ENCODE measurements around the gene ABCD1. TPM values are rescaled to one million over a fixed set of nuclear protein-coding genes. Genes with fewer than 3 reads are reported as not detected.
"Not testable (repeated sequence)": the region's sequence is repeated elsewhere in the genome, so short reads cannot be mapped to it uniquely, and the experiment has no call there.

The ABCD1 gene
- total and polyA plus RNA-seq, 7 donors = 1.8 to 21.3 (median 12.8) TPM

DNA sequence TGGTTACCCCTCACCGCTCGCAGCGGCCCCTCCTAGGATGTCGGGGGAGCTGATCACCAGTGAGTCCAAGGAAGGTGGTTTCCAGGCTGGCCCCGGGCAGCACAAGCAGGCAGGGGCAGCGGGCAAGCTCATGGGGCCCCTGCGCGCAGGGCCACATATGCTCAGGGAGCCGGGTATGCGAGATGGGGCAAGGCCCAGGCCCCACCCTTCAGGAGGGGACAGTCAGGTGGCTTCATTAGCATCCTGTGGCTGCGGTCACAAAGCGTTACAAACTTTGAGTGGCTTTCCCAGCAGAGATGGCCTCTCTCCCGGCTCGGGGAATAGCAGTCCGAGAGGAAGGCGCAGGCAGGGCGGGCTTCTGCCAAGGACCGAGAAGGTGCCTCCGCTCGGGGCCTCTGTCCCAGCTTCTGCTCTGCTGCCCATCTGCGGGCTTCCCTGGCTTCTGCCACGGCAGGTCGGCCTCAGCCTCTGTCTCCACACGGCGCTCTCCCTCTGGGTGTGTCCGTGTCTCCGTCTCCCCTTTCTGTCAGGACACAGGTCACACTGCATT, 13.5 kb downstream of the ABCD1 start:
- H3K27ac ChIP-seq = no peak overlapping the region
- WGBS, 2 donors = 95 to 96% methylated on average over 27 of the region's 27 CpGs
- no peak for DNase-seq
- no peak overlapping the region for H3K4me3 ChIP-seq
- peaks cover 0 to 6% (median 5%) of the 10 kb centered on the region in 4 donors for H3K4me1 ChIP-seq
- no peaks in the 10 kb centered on the region for H3K27me3 ChIP-seq
- no peaks in the 10 kb centered on the region for H3K9me3 ChIP-seq
- TF ChIP-seq EP300 (IDR thresholded peaks at IDR 0.05) (no peak), POLR2A (IDR thresholded peaks at IDR 0.05) (no peak), POLR2AphosphoS5 (IDR thresholded peaks at IDR 0.05) (no peak)
- TF ChIP-seq, protein P1, sequence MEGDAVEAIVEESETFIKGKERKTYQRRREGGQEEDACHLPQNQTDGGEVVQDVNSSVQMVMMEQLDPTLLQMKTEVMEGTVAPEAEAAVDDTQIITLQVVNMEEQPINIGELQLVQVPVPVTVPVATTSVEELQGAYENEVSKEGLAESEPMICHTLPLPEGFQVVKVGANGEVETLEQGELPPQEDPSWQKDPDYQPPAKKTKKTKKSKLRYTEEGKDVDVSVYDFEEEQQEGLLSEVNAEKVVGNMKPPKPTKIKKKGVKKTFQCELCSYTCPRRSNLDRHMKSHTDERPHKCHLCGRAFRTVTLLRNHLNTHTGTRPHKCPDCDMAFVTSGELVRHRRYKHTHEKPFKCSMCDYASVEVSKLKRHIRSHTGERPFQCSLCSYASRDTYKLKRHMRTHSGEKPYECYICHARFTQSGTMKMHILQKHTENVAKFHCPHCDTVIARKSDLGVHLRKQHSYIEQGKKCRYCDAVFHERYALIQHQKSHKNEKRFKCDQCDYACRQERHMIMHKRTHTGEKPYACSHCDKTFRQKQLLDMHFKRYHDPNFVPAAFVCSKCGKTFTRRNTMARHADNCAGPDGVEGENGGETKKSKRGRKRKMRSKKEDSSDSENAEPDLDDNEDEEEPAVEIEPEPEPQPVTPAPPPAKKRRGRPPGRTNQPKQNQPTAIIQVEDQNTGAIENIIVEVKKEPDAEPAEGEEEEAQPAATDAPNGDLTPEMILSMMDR (IDR thresholded peaks at IDR 0.05) = no peak
- intact Hi-C loops (cut with DNase I) = no loop called here
- peaks cover 0 to 23% (median 6%) of the 10 kb centered on the region in 4 donors for H3K36me3 ChIP-seq

DNA sequence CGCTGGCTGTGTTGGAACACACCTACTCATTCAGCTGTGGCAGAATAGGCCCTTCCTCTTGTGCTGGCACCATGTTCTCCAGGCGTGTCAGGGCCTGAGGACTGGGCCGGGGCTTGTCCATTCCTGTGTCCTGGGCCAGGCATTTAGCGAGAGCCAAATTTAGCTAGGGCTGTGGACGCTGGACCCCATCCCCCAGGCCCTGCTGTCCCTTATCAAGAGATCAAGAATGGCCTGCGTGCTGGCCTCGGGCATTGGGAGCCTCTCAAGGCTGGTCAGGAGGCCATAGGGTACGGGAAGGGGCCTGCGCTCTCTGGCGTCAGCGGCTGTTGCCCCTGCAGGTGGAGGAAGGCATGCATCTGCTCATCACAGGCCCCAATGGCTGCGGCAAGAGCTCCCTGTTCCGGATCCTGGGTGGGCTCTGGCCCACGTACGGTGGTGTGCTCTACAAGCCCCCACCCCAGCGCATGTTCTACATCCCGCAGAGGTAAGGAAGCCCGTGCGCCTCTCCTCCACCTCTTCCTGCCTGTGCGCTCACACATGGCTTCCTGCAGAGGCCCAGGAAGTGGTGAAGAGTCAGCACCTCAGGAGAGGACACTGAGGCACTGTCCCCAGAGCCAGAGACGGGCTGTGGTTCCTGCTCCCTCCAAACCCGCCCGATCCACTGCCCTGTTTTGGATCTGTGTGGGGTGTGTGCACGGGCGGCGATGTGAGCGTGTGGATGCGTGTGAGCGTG, 15.3 kb downstream of the ABCD1 start:
- Histone ChIP-seq H3K4me3 (no peak overlapping the region), H3K9me3 (no peaks in the 10 kb centered on the region), H3K36me3 (peaks cover 0 to 23% (median 6%) of the 10 kb centered on the region in 4 donors), H3K27me3 (no peaks in the 10 kb centered on the region), H3K27ac (no peak overlapping the region), H3K4me1 (peaks cover 0 to 16% (median 15%) of the 10 kb centered on the region in 4 donors)
- 77 to 92% methylated on average over 29 of the region's 29 CpGs for WGBS, 2 donors
- intact Hi-C loops (cut with DNase I) = no loop called here
- DNase-seq = no peak
- TF ChIP-seq POLR2AphosphoS5 (IDR thresholded peaks at IDR 0.05) (no peak), EP300 (IDR thresholded peaks at IDR 0.05) (no peak), POLR2A (IDR thresholded peaks at IDR 0.05) (no peak)
- TF ChIP-seq, protein P1 (IDR thresholded peaks at IDR 0.05) = no peak

DNA sequence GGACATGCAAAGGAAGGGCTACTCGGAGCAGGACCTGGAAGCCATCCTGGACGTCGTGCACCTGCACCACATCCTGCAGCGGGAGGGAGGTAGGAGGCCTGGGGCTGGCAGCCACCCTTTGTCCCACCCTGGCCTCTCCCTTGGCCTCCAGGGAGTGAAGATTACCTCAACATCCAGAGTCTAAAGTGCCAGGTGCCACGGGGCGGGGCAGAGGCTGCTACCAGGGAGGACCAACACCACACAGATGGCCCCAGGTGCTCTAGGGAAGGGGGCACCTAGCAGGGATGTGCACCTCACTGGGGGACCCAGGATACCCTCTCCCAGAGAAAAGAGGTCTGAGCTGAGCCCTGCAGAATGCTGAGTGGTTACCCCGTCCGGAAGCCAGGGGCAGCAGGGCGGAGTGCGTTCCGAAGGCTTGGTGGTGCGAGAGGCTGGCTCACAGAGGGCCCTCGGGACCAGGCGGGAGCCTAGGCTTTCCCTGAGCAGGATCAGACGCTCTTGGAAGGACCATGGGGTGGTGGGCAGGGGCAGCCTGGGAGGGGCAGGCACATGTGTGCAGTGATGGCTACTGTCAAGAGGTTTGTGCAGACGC, 16.1 kb downstream of the ABCD1 start:
- no peak overlapping the region for H3K27ac ChIP-seq
- H3K4me3 ChIP-seq = no peak overlapping the region
- intact Hi-C loops (cut with DNase I) = no loop called here
- no peak for DNase-seq
- 54 to 73% methylated on average over 15 to 16 of the region's 16 CpGs for WGBS, 2 donors
- TF ChIP-seq, protein P1 (IDR thresholded peaks at IDR 0.05) = no peak
- TF ChIP-seq POLR2AphosphoS5 (IDR thresholded peaks at IDR 0.05) (no peak), POLR2A (IDR thresholded peaks at IDR 0.05) (no peak), EP300 (IDR thresholded peaks at IDR 0.05) (no peak)
- no peaks in the 10 kb centered on the region for H3K9me3 ChIP-seq
- H3K4me1 ChIP-seq = peaks cover 0 to 16% (median 15%) of the 10 kb centered on the region in 4 donors
- no peaks in the 10 kb centered on the region for H3K27me3 ChIP-seq
- peaks cover 0 to 23% (median 6%) of the 10 kb centered on the region in 4 donors for H3K36me3 ChIP-seq

DNA sequence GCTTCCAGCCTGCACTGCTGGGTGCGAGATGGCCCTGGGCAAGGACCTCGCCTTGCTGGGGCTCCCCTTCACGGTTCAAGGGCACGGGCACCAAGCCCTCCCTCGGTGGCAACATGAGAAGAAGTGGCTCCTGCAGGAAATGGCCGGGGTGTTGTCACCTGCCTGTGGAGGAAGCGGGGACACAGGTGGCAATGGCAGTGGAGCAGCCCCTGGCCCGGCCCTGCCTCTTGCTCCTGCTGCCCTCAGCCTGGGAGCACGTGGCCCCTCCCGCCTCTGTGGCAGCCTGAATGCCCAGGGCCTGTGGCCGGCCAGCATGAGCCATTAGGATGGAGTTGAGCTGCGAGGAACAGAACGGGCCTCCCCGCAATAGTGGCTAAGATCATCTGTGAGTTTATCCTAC, 16.8 kb downstream of the ABCD1 start:
- H3K27me3 ChIP-seq = no peaks in the 10 kb centered on the region
- peaks cover 0 to 16% (median 15%) of the 10 kb centered on the region in 4 donors for H3K4me1 ChIP-seq
- H3K9me3 ChIP-seq = no peaks in the 10 kb centered on the region
- DNase-seq = no peak
- TF ChIP-seq POLR2A (IDR thresholded peaks at IDR 0.05) (no peak), POLR2AphosphoS5 (IDR thresholded peaks at IDR 0.05) (no peak), EP300 (IDR thresholded peaks at IDR 0.05) (no peak)
- TF ChIP-seq, protein P1 (IDR thresholded peaks at IDR 0.05) = no peak
- whole genome bisulfite sequencing, 2 donors = 78 to 89% methylated on average over 14 of the region's 14 CpGs
- H3K27ac ChIP-seq = peak overlapping the region in 1 of 4 donors; percentile 30
- intact Hi-C loops (cut with DNase I) = no loop called here
- no peak overlapping the region for H3K4me3 ChIP-seq
- H3K36me3 ChIP-seq = peaks cover 0 to 18% (median 4%) of the 10 kb centered on the region in 4 donors

DNA sequence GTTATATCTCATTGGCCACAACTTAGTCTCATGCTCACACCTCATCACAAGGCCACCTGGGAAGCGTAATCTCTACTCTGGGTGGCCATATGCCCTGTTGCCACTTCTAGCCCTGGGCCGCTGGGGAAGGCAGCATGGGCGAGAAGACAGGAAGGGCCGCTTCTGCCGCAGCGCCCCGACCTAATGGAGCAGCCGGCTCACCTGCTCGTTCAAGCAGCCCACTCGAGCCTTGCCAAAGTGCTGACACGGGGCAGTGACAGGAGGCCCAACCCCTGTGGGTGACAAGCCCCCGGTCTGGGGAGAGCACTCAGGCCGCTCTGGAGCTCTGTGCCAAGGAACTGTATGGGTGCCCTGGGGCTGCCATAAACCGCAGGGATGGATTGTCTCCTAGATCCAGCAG, 17.5 kb downstream of the ABCD1 start:
- intact Hi-C loops (cut with DNase I) = loop anchor here (2.0 kb wide), 1 partner anchor 15 kb away; no protein-coding TSS in a partner anchor
- H3K27ac ChIP-seq = peak overlapping the region in 3 of 4 donors; percentile 30 to 84 (median 82)
- not testable (repeated sequence) for DNase-seq, H3K9me3 ChIP-seq, H3K27me3 ChIP-seq, H3K4me3 ChIP-seq
- H3K36me3 ChIP-seq = peaks cover 0 to 11% (median under 1%) of the 10 kb centered on the region in 4 donors
- H3K4me1 ChIP-seq = peaks cover 0 to 16% (median 15%) of the 10 kb centered on the region in 4 donors
- 98% methylated on average over 14 of the region's 14 CpGs for WGBS, 2 donors

DNA sequence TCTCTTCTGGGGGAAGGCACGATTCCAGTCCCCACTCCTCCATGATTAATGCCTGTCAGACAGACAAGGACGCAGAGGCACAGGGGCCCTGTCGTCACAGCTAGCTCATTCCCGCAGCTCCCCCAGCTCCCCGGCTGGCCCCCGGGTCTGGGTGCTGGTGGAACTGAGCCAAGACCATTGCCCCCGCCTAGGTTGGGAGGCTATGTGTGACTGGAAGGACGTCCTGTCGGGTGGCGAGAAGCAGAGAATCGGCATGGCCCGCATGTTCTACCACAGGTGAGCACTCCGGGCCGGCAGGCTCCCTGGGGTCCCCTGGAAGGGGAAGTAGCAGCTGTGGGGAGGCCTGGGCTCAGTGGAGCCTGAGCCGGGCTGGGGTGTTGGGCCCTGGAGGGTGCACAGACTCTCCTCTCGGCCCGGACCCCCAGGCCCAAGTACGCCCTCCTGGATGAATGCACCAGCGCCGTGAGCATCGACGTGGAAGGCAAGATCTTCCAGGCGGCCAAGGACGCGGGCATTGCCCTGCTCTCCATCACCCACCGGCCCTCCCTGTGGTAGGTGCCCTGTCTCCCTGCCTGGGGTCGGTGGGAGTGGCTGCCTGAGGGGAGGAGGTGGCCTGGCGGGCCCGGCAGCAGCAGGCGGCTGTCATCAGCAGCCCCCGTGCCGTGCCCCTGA, 18.3 kb downstream of the ABCD1 start:
- peak overlapping the region; percentile 20 to 84 (median 82) for H3K27ac ChIP-seq
- not testable (repeated sequence) for H3K9me3 ChIP-seq, H3K36me3 ChIP-seq, DNase-seq, H3K4me3 ChIP-seq, H3K27me3 ChIP-seq
- WGBS, 2 donors = 56 to 60% methylated on average over 32 of the region's 32 CpGs
- intact Hi-C loops (cut with DNase I) = loop anchor here (2.0 kb wide), 1 partner anchor 16 kb away; no protein-coding TSS in a partner anchor
- H3K4me1 ChIP-seq = peaks cover 0 to 16% (median 15%) of the 10 kb centered on the region in 4 donors
